Glomerular endothelial cell (primary cell): Measurements from ENCODE around the gene CCNJL. TPM values are rescaled to one million over a fixed set of nuclear protein-coding genes. Genes with fewer than 3 reads are reported as not detected.

Experiments used
- DNase-seq: peaks from one replicate; pipeline ENCODE4 v3.0.0-alpha.2; 2011; ENCODE audit warnings: low read depth, low spot score; ENCODE audit errors: extremely low read depth
- total RNA-seq: library from RNA; depleted of rRNA; stranded (reverse); fragments of >200 nt; gene quantifications from 2 replicates; pipeline ENCODE4 v1.2.3, GENCODE V29; 2015

Gene CCNJL
- total RNA-seq, 1 donor from 2014 or later, result 23.2 TPM

- DNase-seq, result no peak
These were observed 18.3 kb downstream of the CCNJL start for GRCh38 chr5:160293901-160294561.

- no peak for DNase-seq
These were observed 19.0 kb downstream of the CCNJL start for GRCh38 chr5:160293386-160293785.

GRCh38 chr5:160291467-160291866 is 20.9 kb downstream of the CCNJL start:
- DNase-seq, result no peak

- DNase-seq, result no peak
These were observed 21.6 kb downstream of the CCNJL start for GRCh38 chr5:160290751-160291150.

- DNase-seq, result no peak
These were observed 22.6 kb downstream of the CCNJL start for GRCh38 chr5:160289721-160290120.

- no peak for DNase-seq
These were observed 23.1 kb downstream of the CCNJL start for GRCh38 chr5:160289356-160289651.

DNA sequence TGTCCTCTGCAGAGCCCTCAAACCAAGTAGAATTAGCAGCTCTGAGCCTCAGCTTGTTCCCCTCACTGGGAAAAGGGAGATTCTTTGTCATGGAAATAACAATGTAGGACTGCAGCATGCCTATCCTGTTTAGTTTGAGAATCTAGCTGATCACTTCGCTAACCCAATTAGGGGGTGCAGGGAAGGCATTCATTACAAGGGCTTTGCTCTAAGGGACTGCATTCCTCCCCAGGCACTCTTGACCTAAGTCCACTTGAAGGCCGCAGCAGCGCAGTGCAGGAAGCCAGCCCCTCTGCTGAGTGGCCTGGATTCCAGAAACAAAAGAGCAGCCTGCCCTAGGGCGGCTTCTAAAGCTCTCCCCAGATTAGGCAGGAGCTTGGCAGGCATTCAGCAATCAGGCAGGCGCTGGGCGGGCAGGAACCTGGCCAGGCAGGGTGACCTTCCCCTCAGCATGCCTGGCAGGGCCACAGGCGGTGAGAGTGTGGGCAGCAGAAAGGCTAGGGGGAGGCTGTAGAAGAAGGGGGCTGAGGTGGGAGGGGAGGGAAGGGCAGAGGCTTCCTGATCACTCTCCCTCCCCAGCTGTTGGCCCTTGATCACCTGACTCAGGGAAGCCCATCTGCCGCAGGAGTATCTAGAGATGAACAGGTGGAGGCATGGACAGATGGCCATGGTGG is 24.8 kb downstream of the CCNJL start:
- no peak for DNase-seq

GRCh38 chr5:160286947-160287346 is 25.4 kb downstream of the CCNJL start:
- no peak for DNase-seq

DNA sequence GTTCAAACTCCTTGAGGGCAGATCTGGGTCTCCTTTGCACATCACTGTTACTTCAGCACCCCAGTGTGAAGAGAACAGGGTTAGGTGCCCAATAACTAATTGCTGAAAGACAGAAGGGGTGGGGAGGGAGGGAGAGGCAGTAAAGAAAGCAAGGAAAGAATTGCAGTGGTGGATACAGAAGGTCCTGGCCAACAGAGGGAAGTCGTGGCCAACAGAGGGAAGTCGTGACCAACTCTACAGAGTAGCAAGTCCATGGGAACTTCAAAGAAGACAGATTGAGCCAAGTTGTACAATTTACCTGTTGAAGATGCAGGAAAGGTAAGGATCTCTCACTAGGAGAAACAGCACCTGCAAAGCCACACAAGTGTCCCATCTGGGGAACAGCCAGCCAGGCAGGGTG is 27.0 kb downstream of the CCNJL start:
- DNase-seq, result no peak

DNA sequence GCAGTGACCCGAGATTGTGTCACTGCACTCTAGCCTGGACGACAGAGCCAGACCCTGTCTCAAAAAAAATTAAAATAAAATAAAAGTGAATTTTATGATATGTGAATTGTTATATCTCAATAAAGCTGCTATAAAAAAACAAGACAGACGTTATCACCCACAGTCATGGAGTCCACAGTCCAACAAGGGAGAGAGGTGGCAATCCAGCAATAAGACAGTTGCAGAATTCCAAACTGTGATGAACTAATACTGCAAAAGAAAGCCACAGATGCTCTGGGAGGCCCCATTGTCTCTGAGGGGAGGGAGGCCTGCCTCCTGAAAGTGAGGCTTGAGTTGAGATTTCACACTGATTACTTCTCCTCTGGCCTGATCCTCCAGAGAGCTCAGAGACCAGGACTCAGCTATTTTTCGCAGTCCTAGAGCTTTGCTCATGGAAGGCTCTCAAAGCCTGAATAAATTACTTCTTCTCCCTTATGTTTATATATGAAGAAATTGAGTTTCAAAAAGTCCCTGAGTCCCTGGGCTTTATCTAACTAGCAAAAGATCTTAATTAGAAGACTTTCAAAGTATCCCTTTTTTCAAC is 28.0 kb downstream of the CCNJL start:
- no peak for DNase-seq

GRCh38 chr5:160281275-160281674 is 31.1 kb downstream of the CCNJL start:
- DNase-seq, result no peak

GRCh38 chr5:160280384-160281095 is 31.8 kb downstream of the CCNJL start:
- no peak for DNase-seq

DNA sequence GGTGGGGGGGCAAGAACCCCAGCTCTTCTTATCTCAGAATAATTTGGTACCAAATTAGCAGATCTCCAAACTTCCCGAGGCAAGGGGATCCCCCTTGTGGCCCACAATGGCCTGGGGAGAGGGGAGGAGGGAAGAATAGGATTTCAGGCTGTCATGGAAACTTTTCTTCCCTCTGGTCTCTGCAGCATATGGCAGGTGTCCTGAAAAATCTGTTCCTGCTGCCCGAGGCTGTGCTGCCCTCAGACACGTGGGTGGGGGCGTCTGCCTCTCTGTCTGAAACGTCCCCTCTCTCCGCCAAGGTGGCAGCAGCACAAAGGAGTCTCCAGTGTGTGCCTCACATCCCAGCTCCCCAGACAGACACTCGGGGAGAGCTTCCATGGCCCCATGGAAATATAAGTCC is 34.0 kb downstream of the CCNJL start:
- no peak for DNase-seq

DNA sequence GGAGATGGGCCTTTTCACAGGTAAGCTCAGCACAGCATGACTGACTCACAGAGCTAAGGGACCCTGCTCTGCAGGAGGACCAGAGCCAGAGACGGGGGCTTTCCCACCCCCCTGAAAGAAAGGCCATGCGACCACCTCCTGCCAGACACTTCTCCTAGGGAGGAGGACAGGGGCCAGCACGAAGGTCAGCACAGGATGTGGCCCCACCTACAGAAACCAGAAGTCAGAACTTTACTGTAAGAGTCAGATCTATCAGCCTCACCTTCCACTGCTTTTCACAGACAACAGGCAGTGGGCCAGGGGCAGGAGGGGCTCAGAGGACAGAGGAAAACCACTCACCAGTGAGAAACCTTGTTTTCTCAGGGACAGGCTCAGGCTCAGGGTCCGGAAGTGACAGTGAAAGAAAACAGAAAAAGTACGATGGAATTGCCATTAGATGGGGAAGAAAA is 37.9 kb downstream of the CCNJL start:
- no peak for DNase-seq

DNA sequence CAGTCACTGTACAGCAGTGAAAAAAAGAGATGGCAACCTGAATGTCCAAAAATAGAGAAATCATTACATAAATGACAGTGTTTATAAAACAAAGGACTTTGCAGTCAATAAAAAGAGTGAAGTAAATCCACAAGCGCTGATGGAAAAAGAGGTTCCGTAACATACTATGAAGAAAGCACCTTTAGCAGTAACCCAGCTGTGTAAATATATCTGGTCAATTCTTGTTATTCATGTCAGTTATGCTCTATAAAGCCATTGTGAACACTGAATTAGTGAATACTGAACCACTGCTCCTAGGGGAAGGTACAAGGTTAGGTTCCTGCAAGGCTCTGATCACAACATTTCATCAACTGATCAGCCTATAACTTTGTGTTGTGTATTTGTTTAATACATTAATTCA is 39.5 kb downstream of the CCNJL start:
- DNase-seq, result no peak

GRCh38 chr5:160272264-160272663 is 40.1 kb downstream of the CCNJL start:
- no peak for DNase-seq

DNA sequence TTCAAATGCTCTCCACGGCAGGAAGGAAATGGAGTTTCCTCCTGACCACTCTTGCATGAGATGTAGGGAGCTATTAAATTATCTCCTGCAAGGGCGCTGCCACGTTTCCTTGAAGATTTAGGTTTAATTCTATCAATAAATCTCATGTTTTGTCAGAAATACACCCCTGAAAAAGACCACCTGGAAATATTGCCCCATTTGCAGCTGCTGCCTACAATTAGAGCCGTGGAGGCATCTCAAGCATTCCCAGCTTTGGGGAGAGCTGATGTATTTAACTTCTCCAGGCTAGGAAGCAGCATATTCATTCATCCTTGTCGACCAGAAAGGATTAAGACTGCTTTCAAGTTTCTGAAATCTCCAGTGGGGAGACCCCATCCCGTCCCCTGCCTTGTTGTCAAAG is 40.5 kb downstream of the CCNJL start:
- DNase-seq, result no peak

DNA sequence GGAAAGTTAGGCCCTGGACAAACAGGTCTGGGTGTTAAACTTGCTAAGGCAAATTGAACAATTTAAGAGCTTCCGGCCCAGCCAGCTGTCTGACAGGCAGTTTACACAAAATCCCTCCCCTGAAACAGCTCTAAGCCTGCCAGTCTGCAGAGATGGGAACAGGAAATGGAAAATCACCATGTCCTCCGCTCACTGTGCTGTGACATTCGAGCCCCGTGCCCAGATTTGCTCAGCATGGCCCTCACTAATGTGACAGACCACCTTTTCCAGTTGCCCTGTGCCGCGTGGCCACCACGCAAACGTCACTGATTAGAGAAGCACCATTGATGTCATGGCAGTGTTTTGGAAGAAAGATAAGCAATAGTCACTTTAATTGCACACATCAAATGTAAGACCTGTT is 41.0 kb downstream of the CCNJL start:
- no peak for DNase-seq

- no peak for DNase-seq
These were observed 41.7 kb downstream of the CCNJL start for GRCh38 chr5:160270704-160271103.

DNA sequence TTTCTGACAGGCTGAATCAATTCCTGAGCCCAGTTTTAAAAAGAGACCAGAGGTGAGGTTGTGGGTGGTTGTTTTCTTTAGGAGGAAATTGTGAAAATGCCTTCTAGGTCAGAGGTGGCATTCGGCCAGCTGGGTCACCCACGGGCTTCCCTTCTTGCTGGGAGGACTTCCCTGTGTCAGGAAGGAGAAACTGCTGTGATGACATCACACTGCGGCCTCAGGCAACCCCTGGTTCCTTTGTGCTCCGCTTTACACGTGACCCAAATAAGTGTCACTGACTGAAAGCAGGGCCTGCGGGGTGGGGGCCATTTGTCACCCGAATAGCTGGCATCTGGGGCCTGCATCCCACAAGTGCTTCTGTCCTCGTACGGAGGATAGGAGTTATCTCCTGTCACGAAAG is 43.3 kb downstream of the CCNJL start:
- DNase-seq, result peak; percentile 68

- DNase-seq, result no peak
These were observed 44.2 kb downstream of the CCNJL start for GRCh38 chr5:160268121-160268520.
